Retinal pigment epithelial cell (primary cell): ENCODE measurements around the gene RIC8B.

Experiments
- DNase-seq: peaks from one replicate; pipeline ENCODE4 v3.0.0-alpha.2; 2010; ENCODE audit warnings: low read depth
- H3K4me3 ChIP-seq: 2 replicates; pipeline ENCODE4 v1.5.1; 2011; ENCODE audit warnings: mild to moderate bottlenecking, low read length, control low read depth, moderate library complexity
- TF ChIP-seq, protein P1 (sequence below): conservative IDR thresholded peaks from 2 replicates; pipeline ENCODE4 v1.5.1; 2011; ENCODE audit warnings: low read depth, low read length, control low read depth, inconsistent platforms

Gene RIC8B

DNA sequence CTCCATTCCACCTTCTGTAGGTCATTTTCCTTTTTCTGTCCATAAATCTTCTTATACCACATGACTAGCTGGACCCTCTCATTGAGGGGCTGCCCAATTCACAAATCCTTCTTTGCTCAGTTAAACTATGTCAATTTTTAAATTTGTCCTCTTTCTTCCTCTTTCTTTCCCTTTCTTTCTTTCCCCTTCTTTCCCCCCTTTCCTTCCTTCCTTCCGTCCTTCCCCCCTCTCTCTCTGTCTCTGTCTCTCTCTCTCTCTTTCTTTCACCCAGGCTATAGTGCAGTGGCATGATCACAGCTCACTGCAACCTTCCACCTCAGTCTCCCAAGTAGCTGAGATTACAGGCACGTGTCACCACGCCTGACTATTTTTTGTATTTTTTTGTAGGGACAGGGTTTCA lies 134.1 kb downstream of the RIC8B start:
- TF ChIP-seq, protein P1, sequence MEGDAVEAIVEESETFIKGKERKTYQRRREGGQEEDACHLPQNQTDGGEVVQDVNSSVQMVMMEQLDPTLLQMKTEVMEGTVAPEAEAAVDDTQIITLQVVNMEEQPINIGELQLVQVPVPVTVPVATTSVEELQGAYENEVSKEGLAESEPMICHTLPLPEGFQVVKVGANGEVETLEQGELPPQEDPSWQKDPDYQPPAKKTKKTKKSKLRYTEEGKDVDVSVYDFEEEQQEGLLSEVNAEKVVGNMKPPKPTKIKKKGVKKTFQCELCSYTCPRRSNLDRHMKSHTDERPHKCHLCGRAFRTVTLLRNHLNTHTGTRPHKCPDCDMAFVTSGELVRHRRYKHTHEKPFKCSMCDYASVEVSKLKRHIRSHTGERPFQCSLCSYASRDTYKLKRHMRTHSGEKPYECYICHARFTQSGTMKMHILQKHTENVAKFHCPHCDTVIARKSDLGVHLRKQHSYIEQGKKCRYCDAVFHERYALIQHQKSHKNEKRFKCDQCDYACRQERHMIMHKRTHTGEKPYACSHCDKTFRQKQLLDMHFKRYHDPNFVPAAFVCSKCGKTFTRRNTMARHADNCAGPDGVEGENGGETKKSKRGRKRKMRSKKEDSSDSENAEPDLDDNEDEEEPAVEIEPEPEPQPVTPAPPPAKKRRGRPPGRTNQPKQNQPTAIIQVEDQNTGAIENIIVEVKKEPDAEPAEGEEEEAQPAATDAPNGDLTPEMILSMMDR, result no peak

DNA sequence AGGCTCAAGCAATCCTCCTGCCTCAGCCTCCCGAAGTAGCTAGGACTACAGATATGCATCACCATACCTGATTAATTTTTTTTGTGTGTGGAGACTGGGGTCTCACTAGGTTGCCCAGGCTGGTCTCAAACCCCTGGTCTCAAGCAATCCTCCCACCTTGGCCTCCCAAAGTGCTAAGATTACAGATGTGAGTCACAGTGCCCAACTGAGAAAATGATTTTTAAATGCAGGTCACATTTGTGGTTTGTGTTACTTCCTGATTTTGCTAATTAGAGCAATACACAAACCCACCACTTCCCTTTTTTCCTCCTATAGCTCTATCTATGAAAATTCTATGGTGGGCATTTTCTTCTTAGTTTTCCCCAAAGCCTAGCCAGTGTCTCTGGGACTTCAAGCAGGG lies 135.7 kb downstream of the RIC8B start:
- H3K4me3 ChIP-seq, result no peak overlapping the region
- TF ChIP-seq, protein P1, result no peak
- DNase-seq, result no peak

More for the DNA sequence above, 134.1 kb downstream of the RIC8B start:
- no peak for DNase-seq
- H3K4me3 ChIP-seq, result no peak overlapping the region

DNA sequence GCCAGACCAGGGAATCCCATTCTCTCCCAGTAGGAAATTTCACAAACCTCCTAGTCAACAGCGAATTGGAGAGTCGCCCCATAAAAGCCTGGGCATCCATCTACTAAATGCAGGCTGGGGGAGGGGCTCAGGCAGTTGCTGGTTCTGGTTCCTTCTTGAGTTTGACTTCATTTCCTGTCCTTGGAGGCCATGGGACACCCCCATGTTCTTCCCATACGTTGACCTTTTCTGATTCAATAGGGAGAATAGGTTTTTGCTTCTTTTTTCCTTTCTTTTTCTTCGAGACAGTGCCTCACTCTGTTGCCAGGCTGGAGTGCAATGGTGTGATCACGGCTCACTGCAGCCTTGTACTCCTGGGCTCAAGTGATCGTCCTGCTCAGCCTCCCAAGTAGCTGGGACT lies 137.1 kb downstream of the RIC8B start:
- H3K4me3 ChIP-seq, result no peak overlapping the region
- TF ChIP-seq, protein P1, result no peak
- DNase-seq, result no peak

DNA sequence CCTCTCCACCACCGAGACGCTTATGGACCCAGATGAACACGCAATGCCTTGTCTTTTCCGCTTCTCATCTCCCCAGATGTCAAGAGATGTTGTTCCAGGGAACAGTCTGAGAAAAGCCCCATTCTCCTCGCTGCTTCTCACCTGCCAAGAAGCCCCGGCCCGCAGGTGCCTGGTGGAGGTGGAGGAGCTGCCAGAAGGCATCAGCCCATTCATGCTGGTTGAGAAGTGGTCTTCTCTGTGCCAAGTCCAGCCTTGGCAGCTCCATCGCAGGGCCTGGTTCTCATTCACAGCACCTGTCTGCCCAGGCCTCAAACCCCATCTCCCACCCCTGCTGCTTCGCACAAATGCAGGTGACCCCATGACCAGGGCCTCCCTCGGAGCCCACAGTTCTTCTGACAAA lies 139.0 kb downstream of the RIC8B start:
- TF ChIP-seq, protein P1, result no peak
- H3K4me3 ChIP-seq, result no peak overlapping the region
- no peak for DNase-seq

DNA sequence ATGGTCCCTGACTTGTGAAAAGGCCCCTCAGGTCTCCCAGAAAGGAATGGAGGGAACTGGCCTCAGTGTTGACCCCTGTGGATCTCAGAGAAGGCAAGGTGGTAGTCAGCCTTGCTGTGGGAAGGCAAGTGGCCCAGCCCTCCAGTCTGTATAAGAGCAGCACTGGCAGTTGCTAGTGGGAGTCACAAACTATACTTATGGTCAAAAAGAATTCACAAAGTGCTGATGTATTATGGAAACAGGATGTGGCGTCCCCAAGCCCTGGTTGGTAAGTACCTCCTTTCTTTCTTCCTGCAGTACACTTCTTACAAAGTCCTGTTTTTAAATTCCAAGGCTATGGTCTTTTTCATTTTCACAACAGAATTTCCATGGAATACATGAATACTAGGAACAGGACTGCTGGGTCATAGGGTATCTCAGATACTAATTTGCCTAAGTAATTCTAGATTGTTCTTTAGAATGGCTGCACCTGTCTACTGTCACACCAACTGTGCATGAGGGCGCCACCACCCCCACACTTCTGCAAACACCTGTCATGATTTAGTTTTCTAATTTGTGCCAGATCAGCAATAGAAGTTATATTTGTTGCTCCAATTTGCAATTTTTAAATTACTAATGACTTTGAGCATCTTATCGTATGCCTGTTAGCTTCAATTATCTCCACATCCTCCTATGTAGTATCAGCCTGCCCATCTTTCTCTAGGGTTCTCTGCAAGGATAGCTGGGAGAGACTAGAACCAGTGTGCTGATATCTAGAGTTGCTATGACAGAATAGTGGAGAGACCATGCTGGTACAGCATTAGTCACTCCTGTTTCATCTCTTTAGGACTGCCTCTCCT lies 140.5 kb downstream of the RIC8B start:
- H3K4me3 ChIP-seq, result no peak overlapping the region
- no peak for DNase-seq
- TF ChIP-seq, protein P1, result no peak

DNA sequence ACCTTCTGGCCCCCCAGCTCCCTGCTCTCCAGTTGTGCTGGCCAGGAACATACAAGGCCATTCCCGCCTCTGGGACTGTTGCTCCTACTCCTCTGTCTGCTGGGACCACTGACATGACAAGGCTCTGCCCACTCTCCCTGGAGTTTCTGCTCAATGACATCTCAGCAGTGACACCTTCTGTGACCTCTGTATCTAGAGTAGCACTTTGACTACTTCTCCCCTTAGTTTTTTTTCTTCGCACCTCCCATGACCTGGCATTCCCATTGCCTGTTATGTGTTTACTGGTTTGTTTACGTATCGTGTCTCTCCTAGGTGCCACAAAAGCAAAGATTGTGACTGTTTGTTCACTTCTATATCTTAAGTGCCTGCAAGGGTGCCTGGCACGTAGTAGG lies 141.1 kb downstream of the RIC8B start:
- H3K4me3 ChIP-seq, result no peak overlapping the region
- DNase-seq, result no peak
- TF ChIP-seq, protein P1, result no peak

DNA sequence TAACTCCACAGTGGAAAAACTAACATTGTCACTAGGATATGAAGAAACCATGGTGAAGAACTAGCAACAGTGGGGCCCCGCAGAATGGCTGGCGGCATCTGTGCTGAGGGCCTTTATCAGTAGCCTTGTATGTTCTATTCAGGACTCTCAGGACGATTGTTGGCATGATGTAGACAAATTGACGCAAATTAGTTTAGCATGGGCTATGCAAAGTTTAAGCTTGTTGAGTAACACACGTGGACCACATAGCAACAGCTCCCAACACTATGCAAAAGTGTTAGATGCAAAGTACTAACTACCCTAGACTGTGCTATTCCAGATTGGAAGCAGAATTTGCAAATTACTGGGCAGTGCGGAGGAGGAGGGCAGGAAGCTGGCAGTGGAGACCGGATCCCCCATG lies 143.0 kb downstream of the RIC8B start:
- H3K4me3 ChIP-seq, result no peak overlapping the region
- DNase-seq, result no peak
- TF ChIP-seq, protein P1, result no peak
